Urothelium cell line (cell line): ENCODE results near the gene OR5A1.

Experiments used
- DNase-seq: peaks from one replicate; pipeline ENCODE4 v3.0.0; 2011; ENCODE audit warnings: low spot score, mixed read lengths
- FAIRE-seq: peaks from 2 replicates; lab custom pipeline; 2011; peaks lifted over from hg19 to GRCh38; lab: Jason Lieb, UNC

Gene OR5A1

DNA sequence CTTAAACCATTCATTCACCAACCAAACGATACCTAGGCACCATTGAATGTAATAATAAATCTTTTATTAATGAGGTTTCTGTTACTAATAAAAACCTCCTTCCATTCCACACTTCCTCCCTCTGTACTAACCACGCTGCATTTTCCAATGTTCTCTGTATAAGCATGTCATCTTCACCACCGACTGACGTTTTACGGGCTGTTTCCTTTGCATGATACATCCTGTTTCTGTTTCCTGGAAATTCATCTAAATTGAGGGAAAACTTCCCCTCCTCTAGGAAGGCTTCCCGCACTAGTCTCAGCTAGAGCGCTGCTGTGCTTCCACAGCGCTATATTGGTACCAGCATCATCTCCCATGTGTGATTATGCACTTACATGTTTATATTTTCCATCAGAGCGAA is 38.9 kb downstream of the OR5A1 start:
- DNase-seq (no peak), FAIRE-seq (no peak)

- DNase-seq: no peak
- no peak for FAIRE-seq
Measured at GRCh38 chr11:59479906-59480305, 43.6 kb downstream of the OR5A1 start.

DNA sequence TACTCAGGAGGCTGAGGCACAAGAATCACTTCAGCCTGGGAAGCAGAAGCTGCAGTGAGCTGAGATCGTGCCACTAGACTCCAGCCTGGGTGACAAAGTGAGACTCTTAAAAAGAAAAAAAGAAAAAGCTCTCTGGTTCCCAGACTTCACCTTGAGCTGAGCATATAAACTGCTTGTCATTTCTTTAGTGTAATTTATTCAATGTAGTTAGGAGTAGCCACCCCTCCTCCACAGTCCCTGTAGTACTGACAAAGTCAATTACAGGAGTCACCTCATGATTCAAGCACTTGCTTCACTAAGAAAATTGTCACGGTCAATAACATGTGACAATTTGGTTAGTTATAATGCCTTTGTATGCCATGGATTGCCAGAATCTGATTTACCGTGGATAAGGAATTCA is 44.1 kb downstream of the OR5A1 start:
- FAIRE-seq (no peak), DNase-seq (no peak)
